Measurements from ENCODE around the gene CNTNAP1.
A peak's percentile ranks its signal among the peaks of the same experiment; 100 is the strongest.

DNA sequence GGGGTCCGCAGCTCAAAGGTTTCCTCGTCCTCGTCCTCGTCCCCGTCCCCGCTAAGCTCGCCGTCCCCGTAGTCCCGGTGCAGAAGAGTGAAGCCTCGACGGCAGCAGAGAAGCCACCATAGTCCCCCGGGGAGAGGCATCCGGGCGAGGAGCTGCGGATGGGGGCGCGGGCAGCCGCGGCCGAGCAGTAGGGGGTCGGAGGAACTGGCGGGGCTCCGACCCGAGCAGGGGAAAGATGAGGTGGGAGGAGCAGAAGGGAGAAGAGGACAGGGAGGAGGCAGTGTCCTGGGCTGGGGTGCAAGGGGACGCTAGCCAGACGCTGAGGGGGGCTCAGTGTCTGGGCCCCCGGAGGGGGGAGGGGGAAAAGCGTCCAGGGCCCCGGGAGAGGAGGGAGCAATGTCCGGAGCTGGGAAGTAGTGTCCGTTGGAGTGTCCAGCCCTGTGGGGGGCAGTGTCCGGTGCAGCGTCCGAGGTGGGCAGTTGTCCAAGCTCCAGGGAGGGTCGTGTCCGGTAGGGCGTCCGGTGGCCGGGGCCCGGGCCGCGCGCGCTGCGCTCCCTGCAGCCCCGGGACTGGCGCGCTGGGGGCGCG lies 5.8 kb upstream of the CNTNAP1 start, which contains the start of gene PLEKHH3:
- TF ChIP-seq EZH2 (IDR thresholded peaks at IDR 0.05) (no peak), POLR2AphosphoS5 (IDR thresholded peaks at IDR 0.05; ENCODE audit: borderline replicate concordance, low read depth, low read length) (peak; percentile 48; the same call in 1 of the 2 replicates), FOXP2 (optimal IDR thresholded peaks at IDR 0.05; ENCODE audit: control extremely low read depth, extremely low read length, insufficient read depth) (no peak)
